ENCODE data around the gene MARCHF10.
"Not testable (repeated sequence)": the region's sequence is repeated elsewhere in the genome, so short reads cannot be mapped to it uniquely, and the experiment has no call there.

Gene MARCHF10, protein sequence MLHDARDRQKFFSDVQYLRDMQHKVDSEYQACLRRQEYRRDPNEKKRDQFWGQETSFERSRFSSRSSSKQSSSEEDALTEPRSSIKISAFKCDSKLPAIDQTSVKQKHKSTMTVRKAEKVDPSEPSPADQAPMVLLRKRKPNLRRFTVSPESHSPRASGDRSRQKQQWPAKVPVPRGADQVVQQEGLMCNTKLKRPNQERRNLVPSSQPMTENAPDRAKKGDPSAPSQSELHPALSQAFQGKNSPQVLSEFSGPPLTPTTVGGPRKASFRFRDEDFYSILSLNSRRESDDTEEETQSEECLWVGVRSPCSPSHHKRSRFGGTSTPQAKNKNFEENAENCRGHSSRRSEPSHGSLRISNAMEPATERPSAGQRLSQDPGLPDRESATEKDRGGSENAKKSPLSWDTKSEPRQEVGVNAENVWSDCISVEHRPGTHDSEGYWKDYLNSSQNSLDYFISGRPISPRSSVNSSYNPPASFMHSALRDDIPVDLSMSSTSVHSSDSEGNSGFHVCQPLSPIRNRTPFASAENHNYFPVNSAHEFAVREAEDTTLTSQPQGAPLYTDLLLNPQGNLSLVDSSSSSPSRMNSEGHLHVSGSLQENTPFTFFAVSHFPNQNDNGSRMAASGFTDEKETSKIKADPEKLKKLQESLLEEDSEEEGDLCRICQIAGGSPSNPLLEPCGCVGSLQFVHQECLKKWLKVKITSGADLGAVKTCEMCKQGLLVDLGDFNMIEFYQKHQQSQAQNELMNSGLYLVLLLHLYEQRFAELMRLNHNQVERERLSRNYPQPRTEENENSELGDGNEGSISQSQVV

DNA sequence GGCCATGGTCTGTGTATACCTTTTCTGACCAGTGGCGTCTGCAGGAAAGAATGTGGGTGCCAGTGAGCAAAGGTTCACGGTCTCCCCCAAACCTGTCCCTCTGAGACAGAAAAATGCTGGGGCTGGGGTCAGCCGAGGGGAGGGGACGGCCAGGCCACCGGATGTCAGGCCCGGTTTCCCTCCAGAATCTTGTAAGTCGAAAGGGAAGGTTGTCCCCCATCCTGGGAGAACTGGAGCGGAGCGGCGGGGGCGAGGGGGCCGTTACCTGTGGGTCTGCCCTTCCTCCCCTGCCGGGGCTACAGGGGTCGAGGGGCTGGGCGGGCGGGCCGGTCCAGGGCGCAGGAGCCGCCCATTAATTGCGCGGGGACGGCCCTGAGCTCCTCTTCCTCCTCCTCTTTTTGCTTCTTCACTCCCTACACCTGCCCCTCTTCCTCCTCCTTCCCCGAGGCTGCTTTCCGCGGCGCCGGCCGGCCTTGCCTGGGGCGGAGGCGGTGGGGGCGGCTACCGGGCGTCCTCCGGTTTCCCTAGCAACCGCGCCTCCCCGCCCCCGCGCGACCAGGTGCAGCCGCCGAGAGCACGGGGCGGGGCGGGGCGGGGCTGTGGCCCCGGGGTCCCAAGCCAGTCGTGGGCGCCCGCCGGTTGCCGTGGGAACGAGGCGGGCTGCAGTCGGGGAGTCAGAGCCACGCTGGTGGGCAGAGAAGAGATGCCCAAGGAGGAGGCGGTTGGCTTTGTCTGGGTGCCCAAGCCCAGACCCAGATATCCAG is at the start of gene MARCHF10:
TSS of gene MARCHF10 (minus strand) at position 503 of the 764 bp plus-strand sequence. CDS start 6,579 bp downstream, outside the sequence.
- peak in 9 of 56 donors; percentile 3 to 47 (median 24) for DNase-seq

DNA sequence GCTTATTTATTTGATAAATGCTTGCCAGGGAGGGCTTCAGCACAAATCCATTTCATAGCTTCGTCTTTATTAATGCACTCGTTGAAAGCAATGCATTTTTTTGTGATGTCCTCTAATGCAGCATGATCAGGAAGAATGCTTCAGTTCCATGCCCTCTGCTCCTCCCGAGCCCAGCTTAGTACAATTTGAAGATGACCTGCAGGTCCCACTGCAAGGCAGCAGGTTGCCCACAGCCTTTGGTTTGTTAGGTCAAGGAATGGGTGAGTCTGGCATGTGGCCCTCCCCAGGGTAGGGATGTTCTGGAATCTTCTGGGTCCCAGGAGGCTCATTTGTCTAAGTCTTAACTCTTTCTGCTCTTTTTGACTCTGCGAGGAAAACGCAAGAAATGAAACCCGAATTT is 49.4 kb upstream of the MARCHF10 start:
- no peak for DNase-seq

DNA sequence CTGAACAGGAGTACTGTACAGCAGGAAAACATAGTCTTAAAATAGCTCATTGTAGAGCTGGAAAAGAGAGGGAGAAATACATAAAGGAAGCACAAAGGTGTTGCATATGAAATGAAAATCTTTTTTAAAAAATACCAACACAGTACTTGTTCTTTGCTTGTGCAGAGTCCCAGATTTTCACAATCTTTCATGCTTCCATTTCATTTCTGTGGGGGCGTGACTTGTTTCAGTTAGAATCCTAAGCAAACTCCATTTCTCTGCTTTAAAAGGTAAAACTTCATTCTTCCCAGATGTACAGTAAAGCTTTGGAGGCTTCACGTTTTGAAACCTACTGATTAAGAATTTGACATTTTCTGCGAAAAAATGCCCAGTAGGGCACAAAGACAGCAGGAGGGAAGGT is 48.5 kb upstream of the MARCHF10 start:
- no peak for DNase-seq

DNA sequence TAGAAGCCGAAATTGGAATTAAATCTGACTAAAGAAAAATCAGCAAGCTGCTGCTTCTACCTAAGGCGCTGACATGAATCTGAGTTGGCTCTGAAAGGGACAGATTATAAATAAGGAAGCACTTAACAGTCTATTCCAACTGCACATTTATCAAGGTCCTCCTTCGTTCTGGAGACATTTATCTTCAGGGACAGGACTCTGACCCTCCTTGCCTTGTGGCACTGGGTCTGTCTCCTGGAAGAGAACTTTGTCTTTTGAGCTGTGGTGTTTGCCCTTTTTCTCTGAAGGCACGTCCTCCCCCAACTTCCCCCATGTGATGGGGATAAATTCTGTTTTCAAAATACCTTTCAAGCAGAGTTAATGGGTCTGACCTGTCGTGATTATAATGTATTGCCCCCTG is 47.0 kb upstream of the MARCHF10 start:
- no peak for DNase-seq

DNA sequence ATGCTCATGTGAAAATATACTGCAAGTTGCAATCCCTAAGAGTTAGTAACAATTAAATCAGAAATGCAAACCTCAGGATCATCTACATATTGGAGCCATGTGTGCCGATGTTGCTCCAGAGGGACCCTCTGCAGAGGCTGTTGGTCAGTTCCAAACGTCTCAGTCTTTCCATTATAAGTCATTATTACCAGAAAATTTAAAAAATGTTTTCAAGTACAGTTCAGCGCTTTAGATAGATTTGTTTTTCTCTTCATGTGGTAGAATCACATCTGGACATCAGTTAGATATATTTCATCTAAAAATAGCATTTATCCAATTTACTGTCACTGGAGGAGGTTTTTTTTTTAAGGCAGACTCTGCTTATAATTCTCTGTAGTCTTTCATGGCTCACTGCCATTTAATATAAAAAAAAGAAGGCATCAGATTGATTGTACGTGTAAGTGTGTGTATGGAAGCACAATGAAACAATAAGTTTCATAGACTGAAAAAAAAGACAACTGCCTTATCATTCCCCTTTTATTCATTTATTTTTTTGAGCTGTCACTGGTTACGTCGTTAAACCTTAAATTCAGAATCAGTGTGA is 46.1 kb upstream of the MARCHF10 start:
- DNase-seq, result no peak

DNA sequence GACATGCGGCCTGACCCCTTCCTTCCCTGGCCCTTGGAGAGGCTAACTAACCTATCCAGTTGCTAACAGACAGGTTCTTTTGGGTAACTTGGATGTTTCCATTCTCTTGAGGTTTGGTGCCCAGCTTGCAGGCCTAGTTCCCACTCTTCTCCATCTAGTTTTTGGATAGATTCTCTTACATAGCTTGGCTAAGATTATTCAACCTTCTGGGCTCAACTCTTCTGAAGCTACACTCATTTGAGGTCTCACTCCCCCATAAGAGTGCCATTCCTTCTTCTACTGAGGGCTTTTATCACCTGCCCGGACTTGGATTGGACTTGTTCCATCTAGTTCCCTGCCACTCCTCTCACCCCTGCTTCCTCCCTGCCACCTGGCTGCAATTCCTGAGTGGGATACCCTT is 44.1 kb upstream of the MARCHF10 start:
- DNase-seq, result no peak

DNA sequence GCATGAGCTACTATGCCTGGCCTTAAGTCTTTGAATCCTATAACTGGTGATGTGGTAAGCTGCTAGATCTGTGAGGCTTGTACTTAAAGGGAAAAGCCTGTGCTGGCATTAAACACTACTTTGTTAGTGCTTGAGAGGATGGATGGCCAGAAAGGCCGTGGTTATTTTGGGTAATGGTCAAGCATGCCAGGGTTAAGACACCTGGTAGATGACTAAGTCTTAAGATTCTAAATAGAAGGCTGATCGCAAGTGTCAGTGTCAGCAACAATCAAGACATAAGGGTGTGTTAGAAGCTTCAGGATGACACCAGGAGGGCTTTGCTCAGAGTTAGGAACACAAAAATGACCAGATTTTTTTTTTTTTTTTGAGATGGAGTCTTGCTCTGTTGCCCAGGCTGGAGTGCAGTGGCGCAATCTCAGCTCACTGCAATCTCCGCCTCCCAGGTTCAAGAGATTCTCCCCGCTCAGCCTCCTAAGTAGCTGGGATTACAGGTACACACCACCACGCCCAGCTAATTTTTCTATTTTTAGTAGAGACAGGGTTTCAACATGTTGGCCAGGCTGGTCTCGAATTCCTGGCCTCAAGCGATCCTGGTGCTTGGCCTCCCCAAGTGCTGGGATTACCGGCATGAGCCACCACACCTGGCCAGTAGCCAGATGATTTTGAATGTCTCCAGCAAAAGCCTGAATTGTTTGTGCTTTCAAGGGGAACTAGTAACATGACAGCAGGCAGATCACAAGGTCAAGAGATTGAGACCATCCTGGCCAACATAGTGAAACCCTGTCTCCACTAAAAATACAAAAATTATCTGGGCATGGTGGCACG is 41.7 kb upstream of the MARCHF10 start:
- DNase-seq, result not testable (repeated sequence)

DNA sequence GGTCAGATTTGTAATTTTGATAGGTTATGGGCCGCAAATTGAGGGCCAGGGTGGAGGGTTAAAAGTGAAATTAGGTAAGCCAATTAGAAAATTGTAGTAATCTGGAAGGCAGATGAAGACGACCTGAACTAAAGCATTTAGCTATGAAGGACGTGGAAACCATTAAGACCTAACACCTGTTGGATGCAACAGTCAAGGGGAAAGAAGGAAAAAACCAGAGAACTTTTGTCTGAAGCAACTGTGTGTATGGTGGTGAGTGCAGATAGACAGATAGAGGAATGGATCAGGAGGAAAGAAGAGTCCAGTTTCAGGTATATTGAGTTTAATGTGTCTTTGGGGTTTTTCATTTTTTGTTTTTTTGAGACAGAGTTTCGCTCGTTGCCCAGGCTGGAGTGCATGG is 40.2 kb upstream of the MARCHF10 start:
- DNase-seq, result no peak

DNA sequence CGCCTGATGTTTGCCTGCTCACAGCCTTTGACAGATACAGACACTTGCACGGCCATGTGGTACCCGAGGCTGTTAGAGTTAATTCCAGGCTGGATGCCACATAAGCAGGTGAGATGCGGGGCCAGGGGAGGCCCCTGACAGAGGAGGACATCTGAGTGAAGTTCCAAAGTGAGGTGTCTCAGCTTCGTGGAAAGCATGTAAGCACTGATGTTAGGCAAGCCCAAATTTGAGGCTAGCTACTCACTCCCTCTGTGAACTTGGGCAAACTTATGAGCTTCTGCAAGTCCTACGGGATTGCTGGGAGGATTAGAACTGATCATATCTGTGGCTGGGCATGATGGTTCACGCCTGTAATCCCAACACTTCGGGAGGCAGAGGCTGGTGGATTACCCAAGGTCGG is 39.3 kb upstream of the MARCHF10 start:
- no peak for DNase-seq

DNA sequence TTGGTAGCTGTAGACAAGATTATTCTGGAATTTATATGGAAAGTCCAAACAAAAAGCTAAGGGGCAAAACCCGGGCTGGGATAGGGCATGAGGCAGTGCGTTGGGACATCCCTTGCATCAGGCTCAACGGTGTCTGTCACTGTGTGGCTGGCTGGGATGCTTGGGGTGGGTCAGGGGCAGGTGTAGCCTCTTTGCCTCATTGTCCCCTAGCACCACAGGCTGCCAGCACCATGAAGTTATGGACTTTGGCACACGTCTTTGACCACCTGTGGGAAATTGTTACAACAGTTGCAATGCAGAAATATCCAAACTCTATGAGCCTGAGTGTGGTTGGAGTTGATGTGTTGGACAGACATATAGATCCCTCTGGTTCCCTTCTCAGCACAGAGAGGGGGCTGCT is 32.8 kb upstream of the MARCHF10 start:
- no peak for DNase-seq

DNA sequence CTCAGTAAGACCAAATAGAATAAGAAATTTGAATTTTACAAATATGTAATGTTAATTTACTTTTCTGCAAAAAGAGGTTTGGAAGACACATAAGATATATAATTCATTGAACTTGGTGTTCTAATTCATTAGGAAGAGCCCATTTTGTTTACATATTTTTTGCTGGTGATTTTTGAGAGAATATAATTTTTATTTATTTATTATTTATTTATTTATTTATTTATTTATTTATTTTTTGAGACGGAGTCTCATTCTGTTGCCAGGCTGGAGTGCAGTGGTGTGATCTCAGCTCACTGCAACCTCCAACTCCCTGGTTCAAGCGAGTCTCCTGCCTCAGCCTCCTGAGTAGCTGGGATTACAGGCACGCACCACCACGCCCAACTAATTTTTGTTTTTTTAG is 25.7 kb upstream of the MARCHF10 start:
- not testable (repeated sequence) for DNase-seq

DNA sequence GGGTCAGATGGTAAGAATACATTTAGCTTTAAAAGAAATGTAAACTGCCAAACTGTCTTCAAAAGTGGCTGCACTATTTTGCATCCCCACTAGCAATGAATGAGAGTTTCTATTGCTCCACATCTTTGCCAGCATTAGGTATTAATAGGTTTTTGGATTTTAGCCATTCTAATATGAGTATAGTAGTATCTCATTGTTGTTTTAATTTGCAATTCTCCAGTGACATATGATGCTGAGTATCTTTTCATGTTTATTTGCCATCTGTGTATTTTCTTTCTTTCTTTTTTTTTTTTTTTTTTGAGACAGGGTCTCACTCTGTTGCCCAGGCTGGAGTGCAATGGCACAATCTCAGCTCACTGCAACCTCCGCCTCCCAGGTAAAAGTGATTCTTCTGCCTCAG is 24.3 kb upstream of the MARCHF10 start:
- no peak for DNase-seq

DNA sequence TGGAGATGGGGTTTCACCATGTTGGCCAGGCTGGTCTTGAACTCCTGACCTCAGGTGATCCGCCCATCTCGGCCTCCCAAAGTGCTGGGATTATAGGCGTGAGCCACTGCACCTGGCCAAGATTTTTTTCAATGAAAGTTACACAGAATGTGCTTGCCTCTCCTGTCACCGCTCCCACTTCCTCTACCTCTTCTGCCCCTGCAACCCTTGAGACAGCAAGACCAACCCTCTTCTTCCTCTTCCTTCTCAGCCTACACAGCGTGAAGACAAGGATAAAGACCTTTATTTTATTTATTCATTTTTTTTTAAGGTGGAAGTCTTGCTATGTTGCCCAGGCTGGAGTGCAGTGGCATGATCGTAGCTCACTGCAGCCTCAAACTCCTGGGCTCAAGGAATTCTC is 23.0 kb upstream of the MARCHF10 start:
- DNase-seq, result not testable (repeated sequence)

DNA sequence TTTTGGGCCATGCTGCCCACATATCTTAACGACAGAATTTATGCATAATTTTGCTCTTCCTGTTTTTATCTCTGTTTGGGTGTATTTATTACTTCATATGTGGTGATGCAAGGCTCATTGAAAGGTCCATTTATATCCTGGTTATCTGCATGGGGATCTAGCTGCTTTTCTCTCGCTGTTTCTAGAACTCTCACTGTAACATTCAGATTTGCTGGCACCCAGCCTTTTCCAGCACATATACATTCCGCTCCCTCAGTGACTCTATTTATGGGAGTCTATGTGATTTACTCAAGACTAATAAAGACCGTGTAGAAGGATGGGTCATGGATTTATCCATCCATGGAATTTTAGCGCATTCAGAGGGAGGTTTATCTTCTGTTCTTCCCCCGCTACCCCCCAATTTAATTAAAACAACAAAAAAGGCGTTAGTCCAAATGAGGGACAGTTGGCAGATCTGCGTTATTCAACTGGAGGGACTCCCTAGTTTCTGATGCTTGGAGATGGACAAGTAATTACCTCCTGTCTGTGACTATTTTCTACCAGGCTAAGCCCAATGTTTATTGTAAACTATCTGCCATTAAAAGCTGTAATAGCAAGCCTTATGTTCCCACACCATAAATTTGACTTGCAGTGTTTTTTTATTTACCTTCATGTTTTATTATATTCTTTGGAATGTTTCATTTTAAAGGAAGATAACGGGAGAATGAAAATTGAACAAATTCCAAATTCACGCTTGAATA is 19.8 kb upstream of the MARCHF10 start:
- peak in 6 of 56 donors; percentile 2 to 37 (median 16) for DNase-seq

DNA sequence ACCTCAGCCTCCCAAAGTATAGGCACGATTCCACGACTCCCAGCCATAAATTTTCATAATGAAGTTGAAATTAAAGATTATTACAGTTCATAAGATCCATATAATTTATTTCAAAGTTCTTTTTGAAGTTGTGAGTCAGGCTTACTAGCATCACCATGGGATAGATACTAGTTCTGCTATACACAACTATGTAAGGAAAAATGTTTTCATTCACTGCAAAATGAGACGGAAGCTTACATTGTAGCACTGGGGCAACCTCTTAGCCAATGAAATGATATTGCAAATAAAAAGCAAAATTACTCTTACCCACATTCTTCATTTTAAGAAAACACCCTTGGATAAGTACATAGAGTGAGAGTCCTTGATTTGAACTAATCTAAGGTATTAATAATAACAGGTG is 18.8 kb upstream of the MARCHF10 start:
- no peak for DNase-seq

DNA sequence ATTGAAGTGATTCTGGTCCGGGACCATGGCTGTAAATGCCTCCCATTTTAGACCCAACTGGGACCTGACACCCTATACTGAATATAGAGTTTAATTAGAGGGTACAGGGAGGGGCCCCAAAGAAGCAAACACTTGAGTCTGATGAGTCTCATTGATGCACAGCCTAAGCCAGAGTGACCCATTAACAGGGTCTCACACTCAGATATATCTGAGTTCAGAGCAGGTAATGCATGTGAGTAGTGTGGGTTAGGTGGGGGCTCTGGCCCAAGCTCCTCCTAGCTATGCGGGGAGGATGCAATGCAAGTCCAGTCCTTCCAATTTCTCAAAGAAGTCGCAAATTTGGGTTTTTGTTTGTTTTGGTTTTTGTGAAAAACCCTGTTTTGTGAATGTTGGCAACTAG is 17.1 kb upstream of the MARCHF10 start:
- no peak for DNase-seq

DNA sequence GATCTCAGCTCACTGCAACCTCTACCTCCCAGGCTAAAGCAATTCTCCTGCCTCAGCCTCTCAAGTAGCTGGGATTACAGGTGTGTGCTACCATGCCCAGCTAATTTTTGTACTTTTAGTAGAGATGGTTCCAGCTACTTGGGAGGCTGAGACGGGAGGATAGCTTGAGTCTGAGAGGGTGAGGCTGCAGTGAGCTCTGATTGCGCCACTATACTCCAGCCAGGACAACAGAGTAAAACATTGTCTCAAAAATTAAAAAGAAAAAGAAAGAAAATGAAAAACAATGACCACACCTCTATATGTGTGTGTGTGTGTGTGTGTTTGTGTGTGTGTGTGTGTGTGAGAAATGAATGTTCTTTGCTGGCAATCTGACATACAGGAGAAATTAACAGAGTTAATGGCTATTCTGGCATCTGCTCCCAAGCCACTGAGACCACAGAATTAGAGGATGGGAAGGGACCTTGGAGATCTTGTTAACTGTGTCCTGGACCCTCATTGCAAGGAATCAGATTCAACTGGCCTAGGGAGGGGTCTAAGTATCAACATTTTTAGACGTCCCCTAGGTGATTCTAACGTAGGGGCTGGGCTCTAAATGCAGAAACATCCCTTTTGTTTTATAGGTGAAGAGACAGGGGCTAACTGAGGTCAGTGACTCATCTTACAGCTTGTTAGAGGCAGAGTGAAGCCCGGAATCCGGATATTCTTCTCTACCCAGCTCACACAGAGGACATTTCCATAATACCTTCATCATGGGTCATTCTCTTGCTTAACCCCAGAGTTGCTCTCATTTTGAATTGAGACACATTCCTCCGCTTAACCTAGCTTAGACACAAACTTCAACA is 16.4 kb upstream of the MARCHF10 start:
- DNase-seq, result no peak

DNA sequence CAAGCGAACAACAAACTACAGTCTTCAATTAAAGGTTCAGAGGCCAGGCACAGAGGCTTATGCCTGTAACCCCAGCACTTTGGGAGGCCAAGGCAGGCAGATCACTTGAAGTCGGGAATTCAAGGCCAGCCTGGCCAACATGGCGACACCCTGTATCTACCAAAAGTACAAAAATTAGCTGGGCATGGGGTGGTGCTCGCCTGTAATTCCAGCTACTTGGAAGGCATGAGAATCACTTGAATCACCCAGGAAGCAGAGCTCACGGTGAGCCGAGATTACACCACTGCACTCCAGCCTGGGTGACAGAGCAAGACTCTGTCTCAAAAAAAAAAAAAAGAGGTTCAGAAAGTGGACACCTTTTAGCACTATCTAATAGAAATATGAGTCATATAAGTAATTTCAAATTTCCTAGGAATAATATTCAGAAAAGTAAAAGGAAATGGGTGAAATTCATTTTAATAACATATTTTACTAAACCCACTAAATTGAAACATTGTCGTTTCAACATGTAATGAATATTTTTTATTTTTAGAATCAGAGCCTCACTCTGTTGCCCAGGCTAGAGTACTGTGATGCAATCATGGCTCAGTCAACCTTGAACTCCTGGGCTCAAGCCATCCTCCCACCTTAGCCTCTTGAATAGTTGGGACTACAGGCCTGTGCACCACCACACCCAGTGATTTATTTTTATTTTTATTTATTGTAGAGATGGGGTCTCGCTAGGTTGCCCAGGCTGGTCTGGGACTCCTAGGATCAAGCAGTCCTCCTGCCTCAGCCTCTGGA is 15.2 kb upstream of the MARCHF10 start:
- DNase-seq, result no peak

Data from amygdala (tissue), 56 donors.